CD4-positive, alpha-beta T cell (primary cell): ENCODE results near the gene TMEM107. TPM values are rescaled to one million over a fixed set of nuclear protein-coding genes. Genes with fewer than 3 reads are reported as not detected.
A peak's percentile ranks its signal among the peaks of the same experiment; 100 is the strongest.

Experiments used
- ATAC-seq: fragments of 200-7000 bp; cut with Tn5 transposase; one replicate; pipeline ENCODE4 v1.10.0; 2022; ENCODE audit warnings: mild to moderate bottlenecking; ENCODE audit not compliant: poor library complexity
- CTCF ChIA-PET: fragments of 350-600 bp; sonication (Branson Sonifier 250); formaldehyde crosslinking; loops from one replicate; lab custom pipeline; 2021; ENCODE audit warnings: antibody characterized with exemption, inconsistent platforms; lab: Charles Lee
- POLR2A ChIA-PET: fragments of 350-600 bp; sonication (Branson Sonifier 250); formaldehyde crosslinking; loops from one replicate; lab custom pipeline; 2021; ENCODE audit warnings: antibody characterized with exemption, inconsistent platforms; lab: Charles Lee
- DNase-seq, 14 experiments: peaks; one replicate each; pipeline ENCODE4 v3.0.0-alpha.2; 2013 to 2020; ENCODE audit warnings: mixed read lengths in 2 of 14
- H3K27ac ChIP-seq, 2 donors: one replicate each; pipeline versions ENCODE4 v1.5.1 to v1.7.0; 2013; ENCODE audit warnings: low read length in 2 of 2, low read depth in 1 of 2, mild to moderate bottlenecking in 1 of 2
- H3K27me3 ChIP-seq, 2 experiments: 1 replicate in 1 of 2; 2 replicates in 1 of 2; pipeline versions ENCODE4 v1.6.1 to v1.7.0; 2013; ENCODE audit warnings: low read length in 2 of 2, control low read depth in 1 of 2, mild to moderate bottlenecking in 1 of 2, moderate library complexity in 1 of 2; ENCODE audit not compliant: insufficient read depth in 2 of 2, control insufficient read depth in 1 of 2
- H3K36me3 ChIP-seq: one replicate; pipeline ENCODE4 v1.6.1; 2013; ENCODE audit warnings: low read length, control low read depth; ENCODE audit not compliant: insufficient read depth
- H3K4me1 ChIP-seq: one replicate; pipeline ENCODE4 v1.6.1; 2013; ENCODE audit warnings: low read length, control low read depth; ENCODE audit not compliant: insufficient read depth
- H3K4me3 ChIP-seq: one replicate; pipeline ENCODE4 v1.5.1; 2013; ENCODE audit warnings: mild to moderate bottlenecking, low read length, moderate library complexity
- H3K9me3 ChIP-seq, 2 experiments: 1 replicate in 1 of 2; 2 replicates in 1 of 2; pipeline versions ENCODE4 v1.6.1 to v1.7.0; 2013; ENCODE audit warnings: low read length in 2 of 2, mild to moderate bottlenecking in 2 of 2, control low read depth in 1 of 2, moderate library complexity in 1 of 2; ENCODE audit not compliant: control insufficient read depth in 1 of 2, insufficient read depth in 1 of 2
- H3K27ac Mint-ChIP-seq: one replicate; pipeline ENCODE4 v1.8.0; 2020; ENCODE audit warnings: mixed read lengths
- H3K27me3 Mint-ChIP-seq: one replicate; pipeline ENCODE4 v1.8.0; 2021; ENCODE audit warnings: mixed read lengths
- H3K36me3 Mint-ChIP-seq: one replicate; pipeline ENCODE4 v1.8.0; 2021; ENCODE audit warnings: low read depth, mixed read lengths
- H3K4me1 Mint-ChIP-seq: one replicate; pipeline ENCODE4 v1.8.0; 2021; ENCODE audit warnings: low read depth, mixed read lengths
- H3K4me3 Mint-ChIP-seq: one replicate; pipeline ENCODE4 v1.8.0; 2020; ENCODE audit warnings: mild to moderate bottlenecking, mixed read lengths
- H3K9me3 Mint-ChIP-seq: one replicate; pipeline ENCODE4 v1.8.0; 2020; ENCODE audit warnings: mixed read lengths
- intact Hi-C, 2 experiments: fragments of 100-400 bp; cut with DNase I in 1 of 2; cut with micrococcal nuclease in 1 of 2; formaldehyde crosslinking; loops; one replicate each; pipeline versions ENCODE4 v1.15.1 to v1.9.0; 2023 to 2025; cut with DNase I, micrococcal nuclease
- microRNA-seq: library from miRNA; unstranded; fragments of <30 nt; microRNA quantifications from one replicate; pipeline ENCODE4 v1.2.0, GENCODE V29; 2021; ENCODE audit warnings: borderline microRNAs expressed, borderline replicate concordance
- total RNA-seq, 174 experiments: library from RNA in 2 of 174; stranded (reverse) in 2 of 174; gene quantifications; one replicate each; pipeline ENCODE4 v1.2.3 and lab custom pipeline; 2021 to 2026
- TF ChIP-seq, protein P1 (sequence below): fragments of 200-600 bp; IDR thresholded peaks from one replicate; pipeline ENCODE4 v1.8.0; 2022; ENCODE audit warnings: antibody characterized with exemption, mild to moderate bottlenecking

Gene TMEM107
- total RNA-seq, 2 experiments from 2014 or later: 12.2 to 12.9 TPM

DNA sequence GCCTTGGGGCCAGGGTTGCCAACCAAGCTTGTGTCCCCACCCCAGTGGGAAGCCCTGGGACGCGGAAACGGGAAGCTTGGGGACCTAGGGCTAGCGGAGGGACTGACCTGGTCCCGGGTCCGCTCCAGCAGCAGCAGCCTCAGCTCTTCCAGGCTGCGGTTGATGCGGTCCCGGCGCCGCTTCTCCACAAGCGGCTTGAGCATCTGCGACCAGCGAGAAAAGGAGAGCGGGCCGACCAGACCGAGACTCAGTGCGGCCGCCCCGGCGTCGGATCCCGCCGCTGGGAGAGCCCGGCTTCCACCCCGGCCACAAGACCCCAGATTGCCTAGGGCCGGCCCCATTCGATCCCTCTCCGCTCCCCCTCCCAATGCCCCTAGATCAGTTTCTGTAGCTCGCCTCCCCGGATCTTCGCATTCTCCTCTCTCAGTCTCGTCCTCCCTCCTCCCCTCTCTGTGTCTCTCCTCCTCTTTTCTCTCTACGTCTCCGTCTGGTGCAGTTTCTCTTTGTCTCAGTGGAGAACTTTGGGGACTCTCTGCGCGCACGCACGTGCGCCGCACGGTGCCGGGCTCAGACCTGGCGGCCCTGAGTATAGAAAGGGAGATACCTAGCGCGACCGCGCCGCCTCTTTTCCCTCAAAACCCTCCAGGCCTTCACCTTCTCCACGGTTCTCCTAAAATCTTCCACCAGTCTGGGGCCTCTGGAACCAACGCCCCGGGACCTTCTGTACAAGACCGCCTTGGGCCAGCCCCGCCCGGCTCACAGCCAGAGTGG lies 53.1 kb downstream of the TMEM107 start:
- Histone ChIP-seq H3K4me1 (peaks cover 80% of the 10 kb centered on the region), H3K9me3 (peaks cover 0 to 9% of the 10 kb centered on the region in 2 experiments), H3K27me3 (peaks cover 27 to 28% of the 10 kb centered on the region in 2 experiments), H3K4me3 (peak overlapping the region; percentile 69), H3K27ac (no peak overlapping the region), H3K36me3 (no peaks in the 10 kb centered on the region)
- ATAC-seq (no peak), DNase-seq (peak in 7 of 14 experiments; percentile 23 to 77 (median 45))
- ChIA-PET CTCF (interaction anchor here (0.5 to 2.0 kb wide), 5 partner anchors 15 to 36 kb away, joined by 3 to 12 read pairs (median 3); no protein-coding TSS in a partner anchor), POLR2A (interaction anchor here (1.0 to 9.8 kb wide), 12 partner anchors 13 to 437 kb away, joined by 3 to 161 read pairs (median 6); partner anchors contain the start of genes BORCS6, CTC1, PER1 and SLC25A35)
- intact Hi-C loops: loop anchor here (5.0 kb wide), 4 partner anchors 39 to 174 kb away; partner anchors contain the start of genes CTC1 (in 1 of the 2), PFAS (in 1 of the 2), SLC25A35 (in 1 of the 2) and VAMP2 (in 1 of the 2)
- Mint-ChIP-seq H3K4me3 (peak overlapping the region; percentile 91), H3K27ac (peak overlapping the region; percentile 79), H3K36me3 (peaks cover 64% of the 10 kb centered on the region), H3K9me3 (peaks cover 2% of the 10 kb centered on the region), H3K4me1 (peaks cover 79% of the 10 kb centered on the region), H3K27me3 (peaks cover 63% of the 10 kb centered on the region)
- TF ChIP-seq, protein P1, sequence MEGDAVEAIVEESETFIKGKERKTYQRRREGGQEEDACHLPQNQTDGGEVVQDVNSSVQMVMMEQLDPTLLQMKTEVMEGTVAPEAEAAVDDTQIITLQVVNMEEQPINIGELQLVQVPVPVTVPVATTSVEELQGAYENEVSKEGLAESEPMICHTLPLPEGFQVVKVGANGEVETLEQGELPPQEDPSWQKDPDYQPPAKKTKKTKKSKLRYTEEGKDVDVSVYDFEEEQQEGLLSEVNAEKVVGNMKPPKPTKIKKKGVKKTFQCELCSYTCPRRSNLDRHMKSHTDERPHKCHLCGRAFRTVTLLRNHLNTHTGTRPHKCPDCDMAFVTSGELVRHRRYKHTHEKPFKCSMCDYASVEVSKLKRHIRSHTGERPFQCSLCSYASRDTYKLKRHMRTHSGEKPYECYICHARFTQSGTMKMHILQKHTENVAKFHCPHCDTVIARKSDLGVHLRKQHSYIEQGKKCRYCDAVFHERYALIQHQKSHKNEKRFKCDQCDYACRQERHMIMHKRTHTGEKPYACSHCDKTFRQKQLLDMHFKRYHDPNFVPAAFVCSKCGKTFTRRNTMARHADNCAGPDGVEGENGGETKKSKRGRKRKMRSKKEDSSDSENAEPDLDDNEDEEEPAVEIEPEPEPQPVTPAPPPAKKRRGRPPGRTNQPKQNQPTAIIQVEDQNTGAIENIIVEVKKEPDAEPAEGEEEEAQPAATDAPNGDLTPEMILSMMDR: no peak

Small RNAs within 50 kb of the gene (microRNA-seq; reads per million reads assigned to microRNA genes)
- 3.7 reads per million, percentile 19 among the genes with 10 or more reads in this experiment for gene MIR4521
- gene MIR6883: 0.61 reads per million

Other genes starting within 250 kb of the TMEM107 start
- gene KCNAB3, start 246.5 kb downstream of the TMEM107 start, total RNA-seq: 1 to 10 TPM; 7.1 to 8.2 TPM
- gene TRAPPC1, start 244.4 kb downstream of the TMEM107 start, total RNA-seq: 10 to 100 TPM; 39.3 to 39.5 TPM
- 10 to 100 TPM; 20.6 to 21.9 TPM for gene CNTROB, start 244.2 kb downstream of the TMEM107 start, total RNA-seq
- gene GUCY2D, start 173.8 kb downstream of the TMEM107 start, total RNA-seq: under 1 TPM in 1 of 2 experiments, not detected in 1; 0.06 TPM
- gene ALOX15B, start 137.3 kb downstream of the TMEM107 start, total RNA-seq: not detected
- under 1 TPM in 1 of 2 experiments, not detected in 1; 0.41 TPM for gene ALOX12B, start 88.7 kb downstream of the TMEM107 start, total RNA-seq
- gene ALOXE3, start 57.9 kb downstream of the TMEM107 start, total RNA-seq: under 1 TPM; 0.81 to 0.91 TPM
- under 1 TPM; 0.52 to 0.53 TPM for gene HES7, start 52.3 kb downstream of the TMEM107 start, total RNA-seq
- 1,000 to 10,000 TPM; 1,723 to 1,794 TPM for gene PER1, start 24.0 kb downstream of the TMEM107 start, total RNA-seq
- gene VAMP2, start 13.4 kb downstream of the TMEM107 start, total RNA-seq: 100 to 1,000 TPM; 351 to 366 TPM
- gene BORCS6, start 13.8 kb upstream of the TMEM107 start, total RNA-seq: 1 to 10 TPM; 6.1 to 6.4 TPM
- 1 to 10 TPM in 1 of 2 experiments, under 1 TPM in 1; 0.56 to 1.4 TPM for gene AURKB, start 34.2 kb upstream of the TMEM107 start, total RNA-seq
- gene CTC1, start 71.7 kb upstream of the TMEM107 start, total RNA-seq: 100 to 1,000 TPM; 259 to 269 TPM
- 10 to 100 TPM; 22.3 to 23.0 TPM for gene PFAS, start 72.9 kb upstream of the TMEM107 start, total RNA-seq
- gene RANGRF, start 112.3 kb upstream of the TMEM107 start, total RNA-seq: 10 to 100 TPM; 23.1 to 24.6 TPM
- gene SLC25A35, start 119.0 kb upstream of the TMEM107 start, total RNA-seq: 1 to 10 TPM; 3.6 to 4.1 TPM
- gene ARHGEF15, start 133.9 kb upstream of the TMEM107 start, total RNA-seq: not detected
- gene ODF4, start 163.5 kb upstream of the TMEM107 start, total RNA-seq: not detected
- 1,000 to 10,000 TPM; 2,959 to 3,104 TPM for gene RPL26, start 206.8 kb upstream of the TMEM107 start, total RNA-seq
- 1 to 10 TPM; 1.2 TPM for gene RNF222, start 221.4 kb upstream of the TMEM107 start, total RNA-seq